Skeletal muscle tissue (tissue), 4 donors: ENCODE measurements around the gene RAP1GAP2. TPM values are rescaled to one million over a fixed set of nuclear protein-coding genes. Genes with fewer than 3 reads are reported as not detected.

Experiments
- H3K27ac ChIP-seq: one replicate; pipeline ENCODE4 v1.7.0; 2013; ENCODE audit warnings: mild to moderate bottlenecking, low read depth, low read length, inconsistent platforms
- H3K27me3 ChIP-seq, 3 donors: one replicate each; pipeline ENCODE4 v1.7.0; 2013; ENCODE audit warnings: low read length in 3 of 3; ENCODE audit not compliant: control insufficient read depth in 3 of 3, insufficient read depth in 3 of 3
- H3K36me3 ChIP-seq, 3 donors: one replicate each; pipeline ENCODE4 v1.7.0; 2013; ENCODE audit warnings: low read length in 3 of 3; ENCODE audit not compliant: control insufficient read depth in 3 of 3, insufficient read depth in 3 of 3
- H3K4me1 ChIP-seq, 3 donors: one replicate each; pipeline ENCODE4 v1.7.0; 2013; ENCODE audit warnings: low read length in 3 of 3, mild to moderate bottlenecking in 3 of 3; ENCODE audit not compliant: control insufficient read depth in 3 of 3, insufficient read depth in 3 of 3
- H3K4me3 ChIP-seq, 3 donors: one replicate each; pipeline ENCODE4 v1.7.0; 2013; ENCODE audit warnings: low read length in 3 of 3
- H3K9ac ChIP-seq, 3 donors: one replicate each; pipeline ENCODE4 v1.7.0; 2013; ENCODE audit warnings: low read length in 3 of 3, mild to moderate bottlenecking in 3 of 3, moderate library complexity in 2 of 3, low read depth in 1 of 3
- H3K9me3 ChIP-seq, 3 donors: one replicate each; pipeline ENCODE4 v1.7.0; 2013; ENCODE audit warnings: low read length in 3 of 3; ENCODE audit not compliant: control insufficient read depth in 3 of 3
- total RNA-seq: library from RNA; depleted of rRNA; stranded (reverse); fragments of >200 nt; gene quantifications from one replicate; pipeline ENCODE4 v1.2.3, GENCODE V29; 2014
- donor health status: Osteomylitis.

RAP1GAP2 gene
- total RNA-seq, 1 donor from 2014 or later, result 2.1 TPM

DNA sequence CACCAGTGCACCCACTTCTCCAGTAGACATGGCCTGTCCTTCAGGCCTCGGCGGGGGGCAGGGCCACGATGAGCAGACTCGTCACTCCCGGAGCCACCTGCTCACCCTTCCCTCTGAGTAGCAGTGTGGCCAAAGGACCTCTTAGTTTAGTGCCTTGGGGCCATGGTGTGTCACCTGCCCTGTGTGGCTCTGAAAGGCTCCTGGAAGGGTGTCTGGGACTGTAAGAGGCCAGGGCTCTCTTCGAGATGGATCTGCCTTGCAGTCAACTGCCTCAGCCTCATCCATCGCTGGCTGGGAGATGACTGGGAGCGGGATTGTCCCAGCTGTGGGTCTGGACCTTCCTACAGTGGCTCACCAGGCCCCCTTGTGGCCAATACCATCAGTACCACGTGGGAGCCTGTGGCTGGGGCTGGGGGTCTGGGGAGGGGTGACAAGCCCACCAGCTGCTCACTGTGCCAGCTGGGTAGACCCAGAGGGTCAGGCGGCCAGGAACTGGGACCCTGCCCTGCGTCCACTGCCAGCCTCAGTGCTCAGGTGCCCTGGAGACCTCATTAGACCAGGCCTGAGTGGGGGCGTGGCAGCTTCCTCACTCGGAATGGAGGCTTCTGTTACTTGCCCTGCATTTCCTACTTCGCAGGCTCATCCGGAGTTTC is 133.8 kb downstream of the RAP1GAP2 start:
- no peaks in the 10 kb centered on the region for H3K9me3 ChIP-seq
- no peaks in the 10 kb centered on the region for H3K36me3 ChIP-seq
- no peak overlapping the region for H3K27ac ChIP-seq
- H3K27me3 ChIP-seq, result peaks cover 0 to 10% (median 0%) of the 10 kb centered on the region in 3 donors
- no peak overlapping the region for H3K9ac ChIP-seq
- no peak overlapping the region for H3K4me3 ChIP-seq
- H3K4me1 ChIP-seq, result no peaks in the 10 kb centered on the region

DNA sequence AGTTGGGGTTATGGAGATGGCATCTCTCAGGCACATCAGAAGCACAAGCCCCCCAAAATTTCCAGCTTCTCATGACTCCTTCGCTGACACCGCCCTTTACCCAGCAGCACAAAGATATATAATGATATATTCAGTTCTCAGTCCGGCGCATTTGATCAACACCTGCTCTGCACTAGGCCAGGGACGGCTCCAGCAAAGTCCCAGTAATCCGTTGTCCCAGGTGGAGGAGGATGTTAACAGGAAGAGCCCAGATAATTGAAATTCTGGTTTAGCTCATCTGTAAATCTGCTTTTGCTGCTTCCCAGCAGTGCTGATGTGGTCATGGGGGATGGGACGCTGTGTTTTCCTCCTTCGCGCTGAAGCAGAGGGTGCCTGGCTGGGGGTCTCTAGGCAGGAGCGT is 135.6 kb downstream of the RAP1GAP2 start:
- H3K9ac ChIP-seq, result no peak overlapping the region
- no peaks in the 10 kb centered on the region for H3K4me1 ChIP-seq
- H3K36me3 ChIP-seq, result no peaks in the 10 kb centered on the region
- H3K4me3 ChIP-seq, result no peak overlapping the region
- no peaks in the 10 kb centered on the region for H3K9me3 ChIP-seq
- no peak overlapping the region for H3K27ac ChIP-seq
- peaks cover 0 to 10% (median 0%) of the 10 kb centered on the region in 3 donors for H3K27me3 ChIP-seq

DNA sequence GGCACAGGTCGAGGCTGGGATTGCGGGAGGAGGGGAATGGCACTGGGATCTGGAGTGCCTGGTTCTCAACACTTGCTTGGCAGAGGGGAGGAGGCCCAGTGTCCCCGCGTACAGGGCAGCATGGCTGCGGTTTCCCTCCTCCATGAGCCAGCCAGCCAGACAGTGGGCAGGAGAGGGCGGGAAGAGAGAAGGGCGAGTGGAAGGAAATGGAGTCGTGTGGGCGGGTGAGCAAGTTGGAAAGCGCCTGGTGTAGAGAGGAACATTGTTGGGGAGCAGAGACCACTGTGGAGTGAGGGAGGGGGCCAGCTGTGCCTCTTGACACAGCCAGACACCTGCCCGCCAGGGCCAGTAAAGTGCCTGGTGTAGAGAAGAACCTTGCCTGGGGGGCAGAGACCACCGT is 136.7 kb downstream of the RAP1GAP2 start:
- Histone ChIP-seq H3K27me3 (peaks cover 0 to 10% (median 0%) of the 10 kb centered on the region in 3 donors), H3K36me3 (no peaks in the 10 kb centered on the region), H3K9me3 (no peaks in the 10 kb centered on the region), H3K4me1 (peaks cover 0 to 3% (median 2%) of the 10 kb centered on the region in 3 donors), H3K4me3 (no peak overlapping the region), H3K9ac (no peak overlapping the region), H3K27ac (no peak overlapping the region)

DNA sequence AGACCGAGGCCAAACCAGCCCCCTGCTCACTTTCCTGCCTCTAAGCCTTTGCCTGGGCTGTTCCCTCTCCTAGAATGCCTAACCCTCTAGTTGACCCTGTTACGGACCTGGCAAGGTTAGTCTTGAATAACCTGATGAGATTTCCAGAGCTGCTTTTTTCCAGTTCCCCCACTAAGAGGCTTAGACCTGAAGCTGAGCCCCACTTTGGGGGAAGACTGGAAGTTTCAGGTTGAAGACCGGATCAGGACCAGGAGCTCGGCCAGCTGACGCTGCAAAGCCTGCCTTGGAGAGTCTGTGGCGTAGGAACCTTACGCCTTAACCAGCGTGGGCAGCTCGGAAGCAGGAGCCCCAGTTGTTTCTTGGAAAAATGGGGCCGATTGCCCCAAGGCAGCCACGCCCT is 137.4 kb downstream of the RAP1GAP2 start:
- no peaks in the 10 kb centered on the region for H3K36me3 ChIP-seq
- no peak overlapping the region for H3K27ac ChIP-seq
- no peak overlapping the region for H3K4me3 ChIP-seq
- no peaks in the 10 kb centered on the region for H3K9me3 ChIP-seq
- H3K4me1 ChIP-seq, result peaks cover 0 to 3% (median 2%) of the 10 kb centered on the region in 3 donors
- H3K9ac ChIP-seq, result no peak overlapping the region
- peaks cover 0 to 10% (median 0%) of the 10 kb centered on the region in 3 donors for H3K27me3 ChIP-seq

DNA sequence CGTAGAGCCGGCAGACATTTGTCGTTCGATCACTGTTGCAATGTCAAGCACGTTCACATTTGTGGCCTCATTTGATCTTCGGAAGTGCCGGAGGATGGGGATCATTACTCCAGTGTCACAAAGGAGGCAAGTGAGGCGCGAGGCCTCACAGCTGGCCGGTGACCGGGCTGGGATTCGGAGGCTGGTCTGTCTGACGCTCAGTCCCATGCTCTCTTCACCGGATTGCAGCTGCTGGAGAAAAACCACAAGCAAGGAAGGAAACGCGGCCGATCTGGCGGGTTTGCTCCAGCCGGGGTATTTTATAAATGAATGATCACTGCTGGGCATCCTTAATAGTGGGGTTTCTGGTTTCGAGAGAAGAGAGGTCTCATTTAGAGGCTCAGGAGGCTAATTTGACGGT is 139.4 kb downstream of the RAP1GAP2 start:
- peaks cover 0 to 10% (median 0%) of the 10 kb centered on the region in 3 donors for H3K27me3 ChIP-seq
- H3K9ac ChIP-seq, result no peak overlapping the region
- H3K4me1 ChIP-seq, result peaks cover 0 to 3% (median 2%) of the 10 kb centered on the region in 3 donors
- no peaks in the 10 kb centered on the region for H3K9me3 ChIP-seq
- H3K27ac ChIP-seq, result no peak overlapping the region
- no peaks in the 10 kb centered on the region for H3K36me3 ChIP-seq
- no peak overlapping the region for H3K4me3 ChIP-seq

DNA sequence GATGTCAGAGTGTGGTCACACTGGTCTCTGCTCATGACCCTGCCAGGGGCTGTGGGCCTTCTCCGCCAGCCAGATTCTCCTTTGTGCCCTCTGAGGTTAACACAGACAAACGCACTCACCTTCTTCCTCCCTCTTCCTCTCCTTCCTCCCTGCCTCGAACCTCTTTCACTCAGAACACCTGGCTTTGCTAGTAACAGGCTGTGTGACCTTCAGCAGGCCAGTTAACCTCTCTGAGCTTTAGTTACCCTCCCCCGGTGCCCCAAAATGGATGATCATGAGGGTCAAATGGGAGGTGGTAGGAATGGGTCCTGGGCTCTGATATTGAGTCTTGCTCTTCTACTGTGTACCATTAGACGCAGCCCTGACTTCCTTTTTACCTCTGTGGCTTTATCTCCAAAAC is 140.1 kb downstream of the RAP1GAP2 start:
- H3K9ac ChIP-seq, result no peak overlapping the region
- H3K36me3 ChIP-seq, result no peaks in the 10 kb centered on the region
- no peak overlapping the region for H3K27ac ChIP-seq
- H3K4me3 ChIP-seq, result no peak overlapping the region
- peaks cover 0 to 3% (median 2%) of the 10 kb centered on the region in 3 donors for H3K4me1 ChIP-seq
- no peaks in the 10 kb centered on the region for H3K9me3 ChIP-seq
- H3K27me3 ChIP-seq, result peaks cover 0 to 10% (median 0%) of the 10 kb centered on the region in 3 donors

DNA sequence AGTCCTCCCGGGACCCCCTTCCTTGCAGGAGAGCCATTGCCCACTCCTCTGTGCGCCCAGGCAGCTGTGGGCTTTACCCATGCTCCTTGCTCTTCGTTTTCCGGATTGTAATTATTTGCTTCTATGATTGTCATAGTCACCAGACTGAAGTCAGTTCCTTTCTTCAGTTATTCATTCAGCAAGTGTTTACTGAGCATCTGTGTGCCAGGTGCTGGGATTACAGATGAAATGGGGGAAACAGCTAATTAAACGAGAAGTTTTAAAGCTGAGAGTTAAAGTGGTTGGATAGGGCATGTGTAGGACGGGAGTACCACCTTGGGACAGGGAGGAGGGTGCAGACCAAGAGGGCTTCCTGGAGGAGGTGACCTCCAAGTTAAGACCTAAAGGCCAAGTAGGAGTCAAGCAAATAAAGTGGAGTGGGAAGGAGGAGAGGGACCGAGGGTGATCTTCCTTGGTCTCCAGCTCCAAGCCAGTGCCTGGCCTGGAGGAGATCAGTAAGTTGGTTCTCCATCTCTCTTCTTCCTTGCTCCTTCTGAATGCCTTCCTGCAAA is 140.6 kb downstream of the RAP1GAP2 start:
- Histone ChIP-seq H3K9ac (no peak overlapping the region), H3K27me3 (peaks cover 0 to 10% (median 0%) of the 10 kb centered on the region in 3 donors), H3K4me1 (peaks cover 0 to 3% (median 2%) of the 10 kb centered on the region in 3 donors), H3K4me3 (no peak overlapping the region), H3K36me3 (no peaks in the 10 kb centered on the region), H3K9me3 (no peaks in the 10 kb centered on the region), H3K27ac (no peak overlapping the region)

DNA sequence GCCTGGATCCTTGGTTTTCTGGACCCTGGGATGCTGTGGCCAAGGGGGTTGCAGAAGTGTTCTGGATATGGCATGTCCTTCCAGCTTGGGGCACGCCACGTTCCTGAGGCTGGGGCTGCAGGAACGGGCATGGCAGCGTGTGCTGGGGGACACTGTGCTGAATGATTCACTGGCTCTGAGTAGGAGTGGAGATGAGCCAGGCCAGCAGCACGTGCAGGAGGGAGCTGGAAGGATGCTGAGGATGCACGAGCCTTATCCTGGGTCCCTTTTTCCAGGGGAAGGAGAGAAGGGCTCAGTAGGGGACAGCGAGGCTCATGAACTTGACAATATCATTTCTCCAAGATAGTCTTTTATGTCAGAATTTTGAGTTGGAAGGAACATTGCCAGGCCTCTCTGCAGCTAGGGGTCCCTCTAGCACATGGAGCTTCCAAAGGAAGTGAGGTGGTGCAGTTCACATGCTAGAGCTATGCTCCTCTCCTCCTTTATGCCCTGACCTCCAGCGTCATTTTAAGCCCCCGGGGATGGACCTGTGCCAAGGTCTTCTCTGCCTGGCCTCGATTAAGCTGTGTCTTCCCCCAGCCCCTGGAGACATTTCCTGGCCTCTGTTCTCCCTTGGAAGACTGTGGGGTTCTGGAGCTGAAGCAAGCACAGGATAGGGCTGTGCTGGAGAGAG is 141.2 kb downstream of the RAP1GAP2 start:
- Histone ChIP-seq H3K27ac (no peak overlapping the region), H3K9ac (no peak overlapping the region), H3K4me3 (no peak overlapping the region)

DNA sequence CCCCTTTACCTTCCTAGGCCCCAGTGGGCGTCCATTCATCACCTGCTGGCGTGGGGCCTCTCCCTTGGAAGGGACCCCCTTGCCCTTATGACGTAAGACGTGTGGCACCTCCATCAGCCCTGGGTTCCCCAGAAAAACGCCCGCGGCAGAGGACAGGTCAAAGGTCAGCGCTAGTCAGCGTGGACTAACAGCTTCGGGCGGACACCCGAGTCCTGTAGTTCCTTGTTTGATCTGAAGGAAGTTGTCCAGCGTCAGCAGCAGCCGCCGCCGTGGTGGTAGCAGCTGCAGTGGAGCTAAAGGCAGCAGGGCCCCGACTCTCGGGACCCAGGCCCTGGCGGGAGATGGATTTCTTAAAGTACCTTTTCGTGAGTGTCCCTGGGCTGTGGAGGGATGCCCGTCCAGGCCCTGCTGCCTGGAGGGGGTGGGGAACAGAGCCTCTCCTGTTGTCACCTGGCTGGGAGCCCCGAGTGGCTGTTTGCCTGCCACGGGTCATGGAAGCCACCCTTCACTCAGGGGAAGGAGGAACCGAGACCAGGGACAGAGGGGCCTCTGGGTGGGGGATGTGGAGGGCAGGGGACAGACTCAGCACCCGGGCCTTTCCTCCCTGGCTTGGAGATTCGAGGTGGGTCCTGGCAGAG is 143.6 kb downstream of the RAP1GAP2 start:
- Histone ChIP-seq H3K9me3 (no peaks in the 10 kb centered on the region), H3K27me3 (no peaks in the 10 kb centered on the region), H3K36me3 (no peaks in the 10 kb centered on the region), H3K4me3 (no peak overlapping the region), H3K27ac (no peak overlapping the region), H3K9ac (no peak overlapping the region), H3K4me1 (peaks cover 0 to 3% (median 2%) of the 10 kb centered on the region in 3 donors)

More for the DNA sequence above, 141.2 kb downstream of the RAP1GAP2 start:
- H3K27me3 ChIP-seq, result peaks cover 0 to 7% (median 0%) of the 10 kb centered on the region in 3 donors
- no peaks in the 10 kb centered on the region for H3K9me3 ChIP-seq
- H3K36me3 ChIP-seq, result no peaks in the 10 kb centered on the region
- peaks cover 0 to 3% (median 2%) of the 10 kb centered on the region in 3 donors for H3K4me1 ChIP-seq

DNA sequence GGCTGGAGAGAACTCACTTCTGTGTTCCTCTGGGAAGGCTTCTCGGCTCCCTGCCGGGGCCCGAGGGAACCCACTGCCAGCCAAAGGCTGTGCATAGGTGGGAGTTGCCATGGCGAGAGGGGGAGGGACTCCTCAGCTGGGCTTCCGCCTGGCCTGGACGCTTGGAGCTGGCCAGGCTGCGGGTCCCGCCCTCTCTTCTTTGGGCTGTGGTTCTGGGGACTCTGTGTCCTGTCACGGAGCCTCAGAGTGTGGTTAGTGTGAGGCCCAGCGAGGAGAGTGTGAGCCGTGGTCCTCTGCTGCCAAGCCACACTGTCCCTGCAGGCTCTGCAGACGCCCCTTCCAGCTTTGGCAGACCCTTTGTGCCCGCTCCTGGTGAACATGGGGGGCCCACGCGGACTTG is 144.1 kb downstream of the RAP1GAP2 start:
- Histone ChIP-seq H3K36me3 (no peaks in the 10 kb centered on the region), H3K4me1 (peaks cover 0 to 3% (median 2%) of the 10 kb centered on the region in 3 donors), H3K4me3 (no peak overlapping the region), H3K9me3 (no peaks in the 10 kb centered on the region), H3K9ac (no peak overlapping the region), H3K27me3 (no peaks in the 10 kb centered on the region), H3K27ac (no peak overlapping the region)
